ENCODE measurements around the gene ZNF823.

Gene ZNF823

GRCh38 chr19:11675569-11675968, 63.2 kb downstream of the ZNF823 start:
- H3K27ac ChIP-seq: no peak overlapping the region
- TF ChIP-seq CTCF (IDR thresholded peaks at IDR 0.05): no peak
- H3K27me3 ChIP-seq (ENCODE audit: control insufficient read depth, insufficient read depth, low read length): no peaks in the 10 kb centered on the region
- no peak overlapping the region for H2AFZ ChIP-seq
- H3K4me1 ChIP-seq: no peaks in the 10 kb centered on the region
- no peaks in the 10 kb centered on the region for H3K9me3 ChIP-seq (ENCODE audit: control insufficient read depth, low read length)
- no peaks in the 10 kb centered on the region for H3K79me2 ChIP-seq
- H3K4me2 ChIP-seq (ENCODE audit: low read length): no peak overlapping the region
- no peaks in the 10 kb centered on the region for H3K36me3 ChIP-seq (ENCODE audit: control insufficient read depth, insufficient read depth, low read length)
- H3K9ac ChIP-seq: no peak overlapping the region
- no peak overlapping the region for H3K4me3 ChIP-seq (ENCODE audit: low read depth, low read length)

- Histone ChIP-seq H2AFZ (peak overlapping the region; percentile 35), H3K4me1 (no peaks in the 10 kb centered on the region), H3K9ac (no peak overlapping the region), H3K79me2 (no peaks in the 10 kb centered on the region), H3K36me3 (ENCODE audit: control insufficient read depth, insufficient read depth, low read length) (no peaks in the 10 kb centered on the region), H3K9me3 (ENCODE audit: control insufficient read depth, low read length) (no peaks in the 10 kb centered on the region), H3K27me3 (ENCODE audit: control insufficient read depth, insufficient read depth, low read length) (no peaks in the 10 kb centered on the region), H3K4me2 (ENCODE audit: low read length) (peak overlapping the region; percentile 54), H3K27ac (no peak overlapping the region), H3K4me3 (ENCODE audit: low read depth, low read length) (peak overlapping the region; percentile 20)
- TF ChIP-seq CTCF (IDR thresholded peaks at IDR 0.05): no peak
Measured at GRCh38 chr19:11674067-11674492, 64.7 kb downstream of the ZNF823 start.

GRCh38 chr19:11673608-11674041, 65.1 kb downstream of the ZNF823 start:
- H3K27me3 ChIP-seq (ENCODE audit: control insufficient read depth, insufficient read depth, low read length): no peaks in the 10 kb centered on the region
- H3K79me2 ChIP-seq: no peaks in the 10 kb centered on the region
- H3K4me3 ChIP-seq (ENCODE audit: low read depth, low read length): peak overlapping the region; percentile 14
- no peak overlapping the region for H3K9ac ChIP-seq
- no peak overlapping the region for H3K27ac ChIP-seq
- peak overlapping the region; percentile 54 for H3K4me2 ChIP-seq (ENCODE audit: low read length)
- peak; percentile 71 for TF ChIP-seq CTCF (IDR thresholded peaks at IDR 0.05)
- no peaks in the 10 kb centered on the region for H3K36me3 ChIP-seq (ENCODE audit: control insufficient read depth, insufficient read depth, low read length)
- peak overlapping the region; percentile 35 for H2AFZ ChIP-seq
- no peaks in the 10 kb centered on the region for H3K4me1 ChIP-seq
- H3K9me3 ChIP-seq (ENCODE audit: control insufficient read depth, low read length): no peaks in the 10 kb centered on the region

All from parathyroid adenoma (tissue), 2 donors.